ENCODE measurements around the gene CXCL8. TPM values are rescaled to one million over a fixed set of nuclear protein-coding genes. Genes with fewer than 3 reads are reported as not detected.

CXCL8 gene
- total and polyA plus RNA-seq, 5 experiments from 2014 or later, result 0.09 to 1.2 (median 0.67) TPM; not detected in 1

DNA sequence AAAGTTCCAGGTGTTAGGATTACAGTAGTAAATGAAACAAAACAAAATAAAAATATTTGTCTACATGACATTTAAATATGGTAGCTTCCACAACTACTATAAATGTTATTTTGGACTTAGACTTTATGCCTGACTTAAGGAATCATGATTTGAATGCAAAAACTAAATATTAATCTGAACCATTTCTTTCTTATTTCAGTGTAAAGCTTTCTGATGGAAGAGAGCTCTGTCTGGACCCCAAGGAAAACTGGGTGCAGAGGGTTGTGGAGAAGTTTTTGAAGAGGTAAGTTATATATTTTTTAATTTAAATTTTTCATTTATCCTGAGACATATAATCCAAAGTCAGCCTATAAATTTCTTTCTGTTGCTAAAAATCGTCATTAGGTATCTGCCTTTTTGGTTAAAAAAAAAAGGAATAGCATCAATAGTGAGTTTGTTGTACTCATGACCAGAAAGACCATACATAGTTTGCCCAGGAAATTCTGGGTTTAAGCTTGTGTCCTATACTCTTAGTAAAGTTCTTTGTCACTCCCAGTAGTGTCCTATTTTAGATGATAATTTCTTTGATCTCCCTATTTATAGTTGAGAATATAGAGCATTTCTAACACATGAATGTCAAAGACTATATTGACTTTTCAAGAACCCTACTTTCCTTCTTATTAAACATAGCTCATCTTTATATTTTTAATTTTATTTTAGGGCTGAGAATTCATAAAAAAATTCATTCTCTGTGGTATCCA, 1.6 kb downstream of the CXCL8 start:
- Mint-ChIP-seq H3K4me3 (no peak overlapping the region), H3K9me3 (peaks cover 0 to 10% (median 4%) of the 10 kb centered on the region in 9 donors), H3K27me3 (peaks cover 0 to 4% (median 0%) of the 10 kb centered on the region in 5 donors), H3K36me3 (peaks cover 0 to 7% (median 0%) of the 10 kb centered on the region in 3 donors), H3K4me1 (peaks cover 0 to 4% (median 2%) of the 10 kb centered on the region in 4 donors), H3K27ac (no peak overlapping the region)
- no peak for ATAC-seq
- POLR2A ChIA-PET, result no interaction called here
- no peak for DNase-seq

DNA sequence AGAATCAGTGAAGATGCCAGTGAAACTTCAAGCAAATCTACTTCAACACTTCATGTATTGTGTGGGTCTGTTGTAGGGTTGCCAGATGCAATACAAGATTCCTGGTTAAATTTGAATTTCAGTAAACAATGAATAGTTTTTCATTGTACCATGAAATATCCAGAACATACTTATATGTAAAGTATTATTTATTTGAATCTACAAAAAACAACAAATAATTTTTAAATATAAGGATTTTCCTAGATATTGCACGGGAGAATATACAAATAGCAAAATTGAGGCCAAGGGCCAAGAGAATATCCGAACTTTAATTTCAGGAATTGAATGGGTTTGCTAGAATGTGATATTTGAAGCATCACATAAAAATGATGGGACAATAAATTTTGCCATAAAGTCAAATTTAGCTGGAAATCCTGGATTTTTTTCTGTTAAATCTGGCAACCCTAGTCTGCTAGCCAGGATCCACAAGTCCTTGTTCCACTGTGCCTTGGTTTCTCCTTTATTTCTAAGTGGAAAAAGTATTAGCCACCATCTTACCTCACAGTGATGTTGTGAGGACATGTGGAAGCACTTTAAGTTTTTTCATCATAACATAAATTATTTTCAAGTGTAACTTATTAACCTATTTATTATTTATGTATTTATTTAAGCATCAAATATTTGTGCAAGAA, 2.3 kb downstream of the CXCL8 start:
- Mint-ChIP-seq H3K36me3 (peaks cover 0 to 5% (median 0%) of the 10 kb centered on the region in 3 donors), H3K4me1 (peaks cover 0 to 4% (median 2%) of the 10 kb centered on the region in 4 donors), H3K4me3 (no peak overlapping the region), H3K27ac (no peak overlapping the region), H3K27me3 (peaks cover 0 to 5% (median under 1%) of the 10 kb centered on the region in 5 donors), H3K9me3 (peaks cover 0 to 10% (median 4%) of the 10 kb centered on the region in 9 donors)
- ATAC-seq, result no peak
- no peak for DNase-seq
- POLR2A ChIA-PET, result no interaction called here

DNA sequence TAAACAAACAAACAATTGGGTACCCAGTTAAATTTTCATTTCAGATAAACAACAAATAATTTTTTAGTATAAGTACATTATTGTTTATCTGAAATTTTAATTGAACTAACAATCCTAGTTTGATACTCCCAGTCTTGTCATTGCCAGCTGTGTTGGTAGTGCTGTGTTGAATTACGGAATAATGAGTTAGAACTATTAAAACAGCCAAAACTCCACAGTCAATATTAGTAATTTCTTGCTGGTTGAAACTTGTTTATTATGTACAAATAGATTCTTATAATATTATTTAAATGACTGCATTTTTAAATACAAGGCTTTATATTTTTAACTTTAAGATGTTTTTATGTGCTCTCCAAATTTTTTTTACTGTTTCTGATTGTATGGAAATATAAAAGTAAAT, 2.9 kb downstream of the CXCL8 start:
- Mint-ChIP-seq H3K36me3 (peaks cover 0 to 3% (median 0%) of the 10 kb centered on the region in 3 donors), H3K4me3 (no peak overlapping the region), H3K27me3 (peaks cover 0 to 7% (median 2%) of the 10 kb centered on the region in 5 donors), H3K9me3 (peaks cover 0 to 10% (median 3%) of the 10 kb centered on the region in 9 donors), H3K27ac (no peak overlapping the region), H3K4me1 (peaks cover 0 to 4% (median 2%) of the 10 kb centered on the region in 4 donors)
- ATAC-seq, result no peak
- no peak for DNase-seq
- POLR2A ChIA-PET, result no interaction called here

DNA sequence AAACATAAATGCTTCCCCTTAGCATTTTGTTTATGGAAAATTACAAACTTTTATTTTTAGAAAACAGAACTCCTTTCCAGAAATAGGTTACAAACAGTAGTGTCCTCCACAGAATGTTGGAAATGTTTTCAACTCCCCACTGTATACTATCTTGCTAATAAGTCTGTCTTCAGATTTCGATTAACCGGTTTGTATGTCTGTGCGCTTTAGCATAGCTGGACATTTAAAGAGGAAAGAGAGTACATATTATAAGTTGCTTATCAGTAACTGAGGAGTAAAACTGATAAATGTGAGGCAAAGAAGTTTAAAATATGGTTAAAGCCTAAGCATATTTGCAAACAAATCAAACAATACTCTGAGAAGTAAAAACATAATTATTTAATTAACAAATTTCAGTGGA, 3.4 kb downstream of the CXCL8 start:
- POLR2A ChIA-PET, result no interaction called here
- ATAC-seq (no peak), DNase-seq (no peak)
- H3K4me1 Mint-ChIP-seq, result peaks cover 0 to 4% (median 2%) of the 10 kb centered on the region in 4 donors
- peaks cover 0 to 10% (median 3%) of the 10 kb centered on the region in 9 donors for H3K9me3 Mint-ChIP-seq
- no peak overlapping the region for H3K4me3 Mint-ChIP-seq
- peaks cover 0 to 3% (median 0%) of the 10 kb centered on the region in 3 donors for H3K36me3 Mint-ChIP-seq
- H3K27ac Mint-ChIP-seq, result no peak overlapping the region
- peaks cover 0 to 7% (median 2%) of the 10 kb centered on the region in 5 donors for H3K27me3 Mint-ChIP-seq

DNA sequence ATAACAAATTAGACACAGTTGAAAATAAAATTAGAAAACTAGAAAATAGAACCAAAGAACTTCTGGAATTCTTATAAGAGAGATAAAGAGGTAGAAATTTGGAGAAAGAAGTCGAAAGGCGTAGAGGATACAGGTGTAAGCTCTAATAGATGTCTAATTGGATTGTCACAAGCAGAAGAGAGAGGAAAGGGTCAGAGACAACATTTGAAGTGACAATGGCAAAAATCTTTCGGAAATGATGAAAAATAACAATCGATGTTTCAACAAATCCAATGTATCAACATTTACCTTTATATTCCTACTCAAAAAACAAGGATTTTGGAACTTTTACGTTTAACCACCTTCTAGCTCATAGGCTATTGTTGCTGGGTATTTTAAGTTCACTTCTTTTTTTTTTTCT, 3.8 kb downstream of the CXCL8 start:
- H3K36me3 Mint-ChIP-seq, result peaks cover 0 to 3% (median 0%) of the 10 kb centered on the region in 3 donors
- H3K4me3 Mint-ChIP-seq, result no peak overlapping the region
- POLR2A ChIA-PET, result no interaction called here
- peaks cover 0 to 7% (median 2%) of the 10 kb centered on the region in 5 donors for H3K27me3 Mint-ChIP-seq
- no peak overlapping the region for H3K27ac Mint-ChIP-seq
- DNase-seq (no peak), ATAC-seq (no peak)
- peaks cover 0 to 10% (median 3%) of the 10 kb centered on the region in 9 donors for H3K9me3 Mint-ChIP-seq
- peaks cover 0 to 4% (median 2%) of the 10 kb centered on the region in 4 donors for H3K4me1 Mint-ChIP-seq

DNA sequence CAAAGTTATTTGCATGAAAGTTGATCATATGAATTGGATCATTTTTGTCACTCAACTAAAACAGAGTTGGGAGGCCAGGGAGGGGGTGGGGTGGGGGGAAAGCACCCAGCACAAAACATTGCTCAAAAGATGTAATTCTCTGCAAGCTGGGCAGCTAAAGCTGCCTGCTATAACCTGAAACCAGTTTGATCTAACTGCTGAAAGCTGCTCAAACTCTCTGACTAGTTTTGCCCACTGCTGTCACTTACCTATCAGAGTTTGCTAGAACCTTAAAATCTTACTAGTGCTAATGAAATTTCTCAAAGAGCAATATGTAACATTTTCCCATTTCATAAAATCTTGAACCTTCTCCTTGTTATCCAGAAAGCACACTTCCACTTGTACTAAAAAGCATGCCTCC, 10.4 kb downstream of the CXCL8 start:
- H3K4me3 Mint-ChIP-seq, result no peak overlapping the region
- DNase-seq (no peak), ATAC-seq (no peak)
- POLR2A ChIA-PET, result no interaction called here
- peaks cover 0 to 4% (median 0%) of the 10 kb centered on the region in 9 donors for H3K9me3 Mint-ChIP-seq
- H3K36me3 Mint-ChIP-seq, result peaks cover 0 to 3% (median 0%) of the 10 kb centered on the region in 3 donors
- peaks cover 0 to 3% (median 0%) of the 10 kb centered on the region in 5 donors for H3K27me3 Mint-ChIP-seq
- H3K4me1 Mint-ChIP-seq, result no peaks in the 10 kb centered on the region
- no peak overlapping the region for H3K27ac Mint-ChIP-seq

DNA sequence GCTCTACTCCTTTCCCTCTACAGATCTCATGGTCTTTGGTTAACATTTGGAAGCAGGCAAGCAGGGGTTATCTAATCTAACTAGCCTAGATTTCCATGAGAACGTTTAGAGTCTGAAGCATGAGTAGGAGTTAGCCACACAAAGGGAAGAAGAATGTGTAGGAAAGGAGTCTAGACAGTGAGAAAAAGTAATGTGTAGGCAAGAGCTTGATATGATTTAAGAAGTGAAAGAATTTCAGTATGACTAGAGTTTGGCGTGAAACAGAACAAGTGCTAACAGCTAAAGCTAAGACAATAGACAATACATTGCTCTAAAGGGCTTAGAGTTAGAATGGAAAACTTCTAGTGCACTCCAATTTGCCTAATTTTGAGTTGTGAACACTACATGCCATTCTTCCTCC, 10.8 kb downstream of the CXCL8 start:
- POLR2A ChIA-PET, result no interaction called here
- peaks cover 0 to 3% (median 0%) of the 10 kb centered on the region in 5 donors for H3K27me3 Mint-ChIP-seq
- DNase-seq, result no peak
- no peaks in the 10 kb centered on the region for H3K4me1 Mint-ChIP-seq
- no peak overlapping the region for H3K4me3 Mint-ChIP-seq
- H3K27ac Mint-ChIP-seq, result no peak overlapping the region
- H3K36me3 Mint-ChIP-seq, result peaks cover 0 to 3% (median 0%) of the 10 kb centered on the region in 3 donors
- no peak for ATAC-seq
- peaks cover 0 to 4% (median 0%) of the 10 kb centered on the region in 9 donors for H3K9me3 Mint-ChIP-seq

DNA sequence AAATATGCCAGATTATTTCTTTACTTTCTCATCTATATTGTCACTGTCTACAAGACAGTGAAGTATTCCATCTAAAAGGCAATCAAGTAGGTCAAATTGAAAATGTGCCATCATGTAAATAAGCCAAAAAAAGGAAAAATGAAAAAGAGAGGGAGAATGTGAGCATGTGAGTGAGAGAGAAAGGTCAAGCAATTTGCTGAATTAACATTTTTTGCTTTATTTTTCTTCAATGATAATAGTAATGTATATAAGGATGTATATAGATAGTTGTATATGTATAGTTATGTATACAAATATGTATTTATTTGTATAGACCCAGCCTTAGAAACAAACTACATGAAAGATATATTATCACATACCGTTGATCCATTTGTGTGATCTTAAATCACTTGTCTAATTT, 11.5 kb downstream of the CXCL8 start:
- DNase-seq, result no peak
- Mint-ChIP-seq H3K27me3 (peaks cover 0 to 3% (median 0%) of the 10 kb centered on the region in 5 donors), H3K9me3 (peaks cover 0 to 2% (median 0%) of the 10 kb centered on the region in 9 donors), H3K4me1 (no peaks in the 10 kb centered on the region), H3K36me3 (no peaks in the 10 kb centered on the region), H3K27ac (no peak overlapping the region), H3K4me3 (no peak overlapping the region)
- POLR2A ChIA-PET, result no interaction called here
- ATAC-seq, result no peak

DNA sequence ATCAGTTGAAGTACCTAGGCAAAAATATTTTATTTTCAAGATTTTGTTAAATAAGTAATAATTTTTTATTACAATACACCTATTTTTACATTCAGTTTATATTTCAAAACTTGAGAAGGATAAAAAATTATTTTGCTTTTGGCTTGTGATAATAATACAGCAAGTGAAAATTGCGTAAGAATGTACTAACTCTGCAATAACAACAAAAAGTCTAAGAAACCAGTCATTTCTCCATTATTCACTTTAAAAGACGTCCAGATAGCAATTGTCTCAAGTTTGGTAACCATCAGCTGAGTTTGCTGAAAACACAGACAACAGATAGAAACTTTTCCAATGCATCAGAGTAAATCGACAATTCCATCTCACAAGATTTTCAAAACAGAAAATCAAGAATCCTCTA, 12.1 kb downstream of the CXCL8 start:
- DNase-seq (no peak), ATAC-seq (no peak)
- Mint-ChIP-seq H3K4me3 (no peak overlapping the region), H3K36me3 (no peaks in the 10 kb centered on the region), H3K9me3 (peaks cover 0 to 2% (median 0%) of the 10 kb centered on the region in 9 donors), H3K4me1 (no peaks in the 10 kb centered on the region), H3K27ac (no peak overlapping the region), H3K27me3 (peaks cover 0 to 3% (median 0%) of the 10 kb centered on the region in 5 donors)
- POLR2A ChIA-PET, result no interaction called here

DNA sequence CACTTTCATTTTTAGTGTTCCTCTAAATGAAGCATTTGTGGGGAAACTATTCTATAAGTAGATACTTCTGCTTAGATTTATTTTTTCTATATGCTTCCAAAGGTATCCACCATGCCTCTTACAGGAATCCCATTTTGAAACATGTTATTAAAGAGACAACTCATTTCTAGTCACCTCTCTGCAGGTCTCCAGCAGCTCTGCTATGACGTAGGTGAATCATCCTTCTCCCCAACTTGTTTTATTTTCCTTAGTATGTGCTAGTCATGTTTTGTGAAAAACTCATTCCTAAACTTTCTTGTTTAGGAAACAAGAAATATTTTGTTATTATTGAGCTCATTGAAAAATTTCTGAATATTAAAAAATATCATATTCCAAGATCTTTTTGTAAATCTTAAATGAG, 12.8 kb downstream of the CXCL8 start:
- Mint-ChIP-seq H3K9me3 (peaks cover 0 to 2% (median 0%) of the 10 kb centered on the region in 9 donors), H3K4me3 (no peak overlapping the region), H3K4me1 (no peaks in the 10 kb centered on the region), H3K27ac (no peak overlapping the region), H3K27me3 (no peaks in the 10 kb centered on the region), H3K36me3 (no peaks in the 10 kb centered on the region)
- POLR2A ChIA-PET, result no interaction called here
- no peak for ATAC-seq
- DNase-seq, result no peak

DNA sequence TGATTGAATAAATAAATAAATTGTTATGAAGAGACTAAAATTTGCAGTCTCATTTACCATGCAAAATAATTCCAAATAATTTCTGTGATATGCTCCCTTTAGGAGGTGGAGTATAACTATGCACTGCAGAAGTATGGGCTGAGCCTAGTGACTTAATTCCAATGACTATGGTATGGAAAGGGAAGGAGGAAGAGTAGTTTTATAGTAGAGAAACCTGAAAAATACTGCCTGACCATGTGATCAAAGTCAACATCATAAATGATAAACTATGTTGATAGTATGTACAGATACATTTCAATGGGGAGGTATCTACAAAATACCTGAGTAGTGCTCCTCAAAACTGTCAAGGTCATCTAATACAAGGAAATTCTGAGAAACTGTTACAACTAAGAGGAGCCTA, 14.6 kb downstream of the CXCL8 start:
- Mint-ChIP-seq H3K27ac (no peak overlapping the region), H3K27me3 (peaks cover 0 to 1% (median 0%) of the 10 kb centered on the region in 5 donors), H3K36me3 (no peaks in the 10 kb centered on the region), H3K4me1 (no peaks in the 10 kb centered on the region), H3K9me3 (no peaks in the 10 kb centered on the region), H3K4me3 (no peak overlapping the region)
- ATAC-seq (no peak), DNase-seq (no peak)
- POLR2A ChIA-PET, result no interaction called here

DNA sequence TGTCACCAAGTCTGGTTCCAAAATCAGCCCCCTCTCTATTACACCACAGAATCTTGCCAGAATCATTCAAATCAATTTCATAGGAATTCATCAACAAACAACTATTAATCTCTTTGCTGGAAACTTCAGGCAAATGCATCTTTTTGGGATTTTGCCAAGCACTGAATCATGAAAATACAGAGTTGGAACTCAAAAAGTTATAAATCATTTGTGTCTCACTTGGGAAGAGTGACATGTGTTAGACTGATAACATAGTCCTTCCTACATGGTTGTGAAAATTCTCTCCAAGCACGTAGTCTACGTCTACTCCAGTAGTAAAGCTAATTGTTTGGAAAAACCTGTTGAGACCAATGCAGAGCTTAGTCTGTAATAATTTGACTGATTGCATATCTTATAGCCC, 19.0 kb downstream of the CXCL8 start:
- no peak for DNase-seq
- Mint-ChIP-seq H3K27ac (no peak overlapping the region), H3K9me3 (no peaks in the 10 kb centered on the region), H3K4me1 (peaks cover 0 to 4% (median 0%) of the 10 kb centered on the region in 4 donors), H3K27me3 (peaks cover 0 to 1% (median 0%) of the 10 kb centered on the region in 5 donors), H3K36me3 (no peaks in the 10 kb centered on the region), H3K4me3 (no peak overlapping the region)
- POLR2A ChIA-PET, result no interaction called here
- ATAC-seq, result no peak

DNA sequence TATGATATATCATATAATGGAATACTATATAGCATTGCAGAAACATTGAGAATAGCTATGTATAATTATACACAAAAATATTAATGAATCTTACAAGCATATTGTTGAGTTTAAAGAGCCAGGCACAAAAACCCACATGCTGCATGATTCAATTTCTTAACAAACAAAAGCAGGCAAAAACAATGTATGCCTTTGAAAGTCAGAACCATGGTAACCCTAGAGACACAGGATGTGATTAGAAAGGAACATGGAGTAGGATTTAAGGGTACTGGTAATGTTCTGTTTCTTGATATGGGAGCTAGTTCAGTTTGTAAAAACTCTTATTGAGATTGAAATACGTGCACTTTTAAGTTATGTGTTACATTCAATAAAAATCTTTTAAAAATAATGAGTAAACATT, 21.5 kb downstream of the CXCL8 start:
- no peaks in the 10 kb centered on the region for H3K36me3 Mint-ChIP-seq
- no peak overlapping the region for H3K27ac Mint-ChIP-seq
- ATAC-seq (no peak), DNase-seq (no peak)
- H3K4me1 Mint-ChIP-seq, result peaks cover 0 to 4% (median 0%) of the 10 kb centered on the region in 4 donors
- H3K4me3 Mint-ChIP-seq, result no peak overlapping the region
- POLR2A ChIA-PET, result no interaction called here
- peaks cover 0 to 1% (median 0%) of the 10 kb centered on the region in 5 donors for H3K27me3 Mint-ChIP-seq
- peaks cover 0 to 3% (median 0%) of the 10 kb centered on the region in 9 donors for H3K9me3 Mint-ChIP-seq
